ENCODE results near the gene PHACTR4.
"Not testable (repeated sequence)": the region's sequence is repeated elsewhere in the genome, so short reads cannot be mapped to it uniquely, and the experiment has no call there.

The PHACTR4 gene

DNA sequence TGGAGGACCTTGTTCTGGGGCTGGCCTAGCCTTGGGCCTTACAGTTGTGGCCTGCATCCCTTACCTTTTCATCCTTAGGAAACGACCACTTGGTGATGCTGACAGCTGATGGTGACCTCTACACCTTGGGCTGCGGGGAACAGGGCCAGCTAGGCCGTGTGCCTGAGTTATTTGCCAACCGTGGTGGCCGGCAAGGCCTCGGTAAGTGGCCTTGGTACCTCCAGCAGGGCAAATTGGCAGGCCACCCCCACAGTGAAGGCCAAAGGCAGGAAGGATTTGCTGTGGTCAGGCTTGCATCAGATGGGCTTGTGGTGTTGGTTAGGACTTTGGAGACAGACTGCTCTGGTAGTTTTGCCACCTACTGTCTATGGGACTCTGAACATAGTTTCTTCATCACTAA, 165.6 kb downstream of the PHACTR4 start:
- TF ChIP-seq, protein P1, sequence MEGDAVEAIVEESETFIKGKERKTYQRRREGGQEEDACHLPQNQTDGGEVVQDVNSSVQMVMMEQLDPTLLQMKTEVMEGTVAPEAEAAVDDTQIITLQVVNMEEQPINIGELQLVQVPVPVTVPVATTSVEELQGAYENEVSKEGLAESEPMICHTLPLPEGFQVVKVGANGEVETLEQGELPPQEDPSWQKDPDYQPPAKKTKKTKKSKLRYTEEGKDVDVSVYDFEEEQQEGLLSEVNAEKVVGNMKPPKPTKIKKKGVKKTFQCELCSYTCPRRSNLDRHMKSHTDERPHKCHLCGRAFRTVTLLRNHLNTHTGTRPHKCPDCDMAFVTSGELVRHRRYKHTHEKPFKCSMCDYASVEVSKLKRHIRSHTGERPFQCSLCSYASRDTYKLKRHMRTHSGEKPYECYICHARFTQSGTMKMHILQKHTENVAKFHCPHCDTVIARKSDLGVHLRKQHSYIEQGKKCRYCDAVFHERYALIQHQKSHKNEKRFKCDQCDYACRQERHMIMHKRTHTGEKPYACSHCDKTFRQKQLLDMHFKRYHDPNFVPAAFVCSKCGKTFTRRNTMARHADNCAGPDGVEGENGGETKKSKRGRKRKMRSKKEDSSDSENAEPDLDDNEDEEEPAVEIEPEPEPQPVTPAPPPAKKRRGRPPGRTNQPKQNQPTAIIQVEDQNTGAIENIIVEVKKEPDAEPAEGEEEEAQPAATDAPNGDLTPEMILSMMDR (IDR thresholded peaks at IDR 0.05; ENCODE audit: low read depth, low read length, missing control alignments) = no peak
- H3K4me3 ChIP-seq (ENCODE audit: low read depth, low read length) = no peak overlapping the region
- DNase-seq (ENCODE audit: low read depth) = no peak
- in situ Hi-C loops (cut with HindIII; ENCODE audit: low sequenced_read_pairs) = no loop called here

DNA sequence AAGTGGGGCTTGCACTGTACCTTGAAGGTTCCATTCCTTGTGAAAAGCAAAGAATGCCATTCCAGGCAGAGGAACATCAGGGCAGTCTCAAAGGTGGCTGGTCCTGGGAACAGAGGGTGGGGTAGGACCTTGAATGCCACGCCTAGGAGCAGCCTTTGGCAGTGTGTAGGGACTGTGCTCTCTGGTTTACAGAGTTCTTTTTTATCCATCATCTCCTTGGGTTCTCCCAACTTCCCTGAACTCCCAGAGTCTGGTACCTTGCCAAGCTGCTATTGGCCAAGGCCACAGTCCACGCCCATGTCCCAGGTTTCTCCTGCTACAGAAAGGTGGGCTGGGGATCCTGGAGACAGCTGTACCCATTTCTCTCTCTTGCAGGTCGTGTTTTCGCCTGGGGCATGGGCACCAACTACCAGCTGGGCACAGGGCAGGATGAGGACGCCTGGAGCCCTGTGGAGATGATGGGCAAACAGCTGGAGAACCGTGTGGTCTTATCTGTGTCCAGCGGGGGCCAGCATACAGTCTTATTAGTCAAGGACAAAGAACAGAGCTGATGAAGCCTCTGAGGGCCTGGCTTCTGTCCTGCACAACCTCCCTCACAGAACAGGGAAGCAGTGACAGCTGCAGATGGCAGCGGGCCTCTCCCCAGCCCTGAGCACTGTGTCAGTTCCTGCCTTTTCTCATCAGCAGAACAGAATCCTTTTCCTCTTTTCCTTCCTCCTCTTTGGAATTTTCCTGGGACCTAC, 168.1 kb downstream of the PHACTR4 start:
- H3K4me3 ChIP-seq (ENCODE audit: low read depth, low read length) = no peak overlapping the region
- TF ChIP-seq, protein P1 (IDR thresholded peaks at IDR 0.05; ENCODE audit: low read depth, low read length, missing control alignments) = no peak
- in situ Hi-C loops (cut with HindIII; ENCODE audit: low sequenced_read_pairs) = no loop called here
- DNase-seq (ENCODE audit: low read depth) = no peak

DNA sequence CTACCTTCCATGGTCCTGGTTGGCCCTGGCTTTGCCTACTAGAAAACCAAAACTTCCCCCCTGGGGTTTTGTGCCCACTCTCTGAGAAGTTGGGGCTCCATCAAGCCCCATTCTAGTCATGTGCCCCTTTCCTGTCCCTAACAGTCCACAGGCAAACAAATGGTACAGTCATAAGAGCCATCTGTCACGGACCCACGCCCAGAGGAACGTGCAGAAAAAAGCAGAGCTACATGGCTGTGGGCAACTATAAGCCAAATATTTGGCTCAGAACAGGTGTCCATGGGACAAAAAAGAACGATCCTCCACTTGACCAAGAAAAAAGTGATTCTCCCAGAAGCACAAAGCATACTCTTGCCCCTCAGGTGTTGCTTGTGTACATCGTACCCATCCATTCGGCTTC, 168.7 kb downstream of the PHACTR4 start:
- DNase-seq (ENCODE audit: low read depth) = no peak
- TF ChIP-seq, protein P1 (IDR thresholded peaks at IDR 0.05; ENCODE audit: low read depth, low read length, missing control alignments) = no peak
- in situ Hi-C loops (cut with HindIII; ENCODE audit: low sequenced_read_pairs) = no loop called here
- no peak overlapping the region for H3K4me3 ChIP-seq (ENCODE audit: low read depth, low read length)

DNA sequence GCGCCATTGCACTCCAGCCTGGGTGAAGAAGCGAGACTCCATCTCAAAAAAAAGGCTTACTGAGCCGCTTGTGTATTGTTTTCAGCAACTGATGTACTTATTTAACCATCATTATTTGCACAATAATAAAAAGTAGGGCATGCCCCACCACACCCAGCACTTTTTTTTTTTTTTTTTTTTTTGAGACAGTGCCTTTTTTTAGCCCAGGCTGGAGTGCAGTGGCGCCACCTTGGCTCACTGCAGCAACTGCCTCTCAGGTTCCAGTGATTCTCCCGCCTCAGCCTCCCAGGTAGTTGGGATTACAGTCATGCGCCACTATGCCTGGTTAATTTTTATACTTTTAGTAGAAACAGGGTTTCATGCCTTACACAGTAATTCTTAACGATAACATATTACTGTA, 171.1 kb downstream of the PHACTR4 start:
- TF ChIP-seq, protein P1 (IDR thresholded peaks at IDR 0.05; ENCODE audit: low read depth, low read length, missing control alignments) = peak; percentile 34
- DNase-seq (ENCODE audit: low read depth) = no peak
- H3K4me3 ChIP-seq (ENCODE audit: low read depth, low read length) = no peak overlapping the region
- in situ Hi-C loops (cut with HindIII; ENCODE audit: low sequenced_read_pairs) = no loop called here

DNA sequence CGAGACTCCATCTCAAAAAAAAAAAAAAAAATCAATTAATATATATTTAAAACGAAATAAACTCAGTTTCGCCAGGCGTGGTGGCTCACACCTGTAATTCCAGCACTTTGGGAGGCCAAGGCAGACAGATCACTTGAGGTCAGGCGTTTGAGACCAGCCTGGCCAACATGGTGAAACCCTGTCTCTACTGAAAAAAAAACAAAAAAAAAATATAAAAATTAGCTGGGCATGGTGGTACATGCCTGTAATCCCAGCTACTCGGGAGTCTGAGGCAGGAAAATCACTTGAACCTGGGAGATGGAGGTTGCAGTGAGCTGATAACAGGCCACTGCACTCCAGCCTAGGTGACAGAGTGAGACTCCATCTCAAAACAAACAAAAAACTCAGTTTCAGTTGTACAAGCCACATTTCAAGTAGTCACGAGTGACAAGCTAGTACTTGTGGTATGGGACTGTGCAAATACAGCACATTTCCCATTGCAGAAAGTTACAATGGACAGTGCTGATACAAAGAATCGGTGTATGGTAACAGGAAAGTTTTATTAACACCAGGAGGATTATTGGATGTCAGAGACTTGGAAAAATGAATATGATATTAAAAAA, 172.0 kb downstream of the PHACTR4 start:
- DNase-seq (ENCODE audit: low read depth); H3K4me3 ChIP-seq (ENCODE audit: low read depth, low read length); in situ Hi-C loops (cut with HindIII; ENCODE audit: low sequenced_read_pairs): not testable (repeated sequence)

DNA sequence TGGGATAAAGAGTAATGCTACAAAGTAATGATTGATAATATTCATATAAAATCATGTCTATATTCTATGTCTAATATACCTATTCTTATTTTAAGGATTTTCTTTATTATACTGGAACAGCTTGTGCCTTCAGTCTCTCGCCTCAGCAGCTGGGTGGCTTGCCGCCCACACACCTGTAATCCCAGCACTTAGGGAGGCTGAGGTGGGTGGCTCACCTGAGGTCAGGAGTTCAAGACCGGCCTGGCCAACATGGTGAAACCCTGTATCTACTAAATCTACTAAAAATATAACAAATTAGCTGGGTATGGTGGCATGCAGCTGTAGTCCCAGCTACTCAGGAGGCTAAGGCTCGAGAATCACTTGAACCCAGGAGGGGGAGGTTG, 175.7 kb downstream of the PHACTR4 start:
- no peak overlapping the region for H3K4me3 ChIP-seq (ENCODE audit: low read depth, low read length)
- TF ChIP-seq, protein P1 (IDR thresholded peaks at IDR 0.05; ENCODE audit: low read depth, low read length, missing control alignments) = no peak
- in situ Hi-C loops (cut with HindIII; ENCODE audit: low sequenced_read_pairs) = no loop called here
- no peak for DNase-seq (ENCODE audit: low read depth)

DNA sequence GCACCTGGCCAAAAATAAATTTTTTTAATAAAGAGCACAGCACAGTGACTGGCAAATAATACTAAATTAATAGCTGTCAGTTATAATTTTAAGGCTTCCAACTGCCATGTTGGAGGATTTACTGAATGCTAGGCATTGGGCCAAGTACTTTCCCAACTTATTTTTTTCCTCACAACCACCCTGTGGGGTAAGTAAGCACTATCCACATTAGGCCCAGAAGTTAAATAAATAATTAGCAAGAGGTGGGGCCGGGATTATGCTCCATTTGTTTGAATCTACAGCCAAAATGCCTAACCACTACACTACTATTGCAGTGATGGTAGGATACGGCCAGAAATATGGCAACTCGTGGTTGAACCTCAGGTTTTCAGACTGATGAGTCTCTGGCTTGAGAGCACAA, 178.8 kb downstream of the PHACTR4 start:
- DNase-seq (ENCODE audit: low read depth) = no peak
- TF ChIP-seq, protein P1 (IDR thresholded peaks at IDR 0.05; ENCODE audit: low read depth, low read length, missing control alignments) = no peak
- no peak overlapping the region for H3K4me3 ChIP-seq (ENCODE audit: low read depth, low read length)
- in situ Hi-C loops (cut with HindIII; ENCODE audit: low sequenced_read_pairs) = no loop called here
